Spinal cord (tissue), 10 donors: ENCODE data around the gene CREB3L1. TPM values are rescaled to one million over a fixed set of nuclear protein-coding genes. Genes with fewer than 3 reads are reported as not detected.

Source experiments
- DNase-seq, 6 donors: peaks; one replicate each; pipeline versions ENCODE4 v3.0.0 to v3.0.0-alpha.2; 2013 to 2015; ENCODE audit warnings: low spot score in 6 of 6, low read depth in 4 of 6
- H3K27ac ChIP-seq: one replicate; pipeline ENCODE4 v1.5.1; 2013; ENCODE audit warnings: low read depth, low read length, control low read depth
- H3K27me3 ChIP-seq: one replicate; pipeline ENCODE4 v1.6.1; 2013; ENCODE audit warnings: low read length; ENCODE audit not compliant: control insufficient read depth, insufficient read depth
- H3K36me3 ChIP-seq: one replicate; pipeline ENCODE4 v1.6.1; 2013; ENCODE audit warnings: low read length; ENCODE audit not compliant: control insufficient read depth, insufficient read depth
- H3K4me1 ChIP-seq: one replicate; pipeline ENCODE4 v1.6.1; 2013; ENCODE audit warnings: low read length; ENCODE audit not compliant: control insufficient read depth, insufficient read depth
- H3K4me3 ChIP-seq: one replicate; pipeline ENCODE4 v1.5.1; 2013; ENCODE audit warnings: low read depth, low read length, control low read depth
- H3K9me3 ChIP-seq: one replicate; pipeline ENCODE4 v1.6.1; 2013; ENCODE audit warnings: low read length; ENCODE audit not compliant: control insufficient read depth, insufficient read depth
- WGBS: methylation state at CpG from one replicate; pipeline ENCODE4 v1.1.5; 2013; ENCODE audit warnings: missing lambda C conversion rate; ENCODE audit not compliant: insufficient coverage; 5-methylcytosine and 5-hydroxymethylcytosine counted together
- polyA plus RNA-seq, 2 donors: library from polyadenylated mRNA; unstranded; fragments of 120-200 nt; gene quantifications; one replicate each; pipeline ENCODE4 v1.2.1, GENCODE V29; 2013; ENCODE audit not compliant: insufficient read length in 2 of 2
- total RNA-seq, 2 donors: library from RNA; depleted of rRNA in 1 of 2; stranded (reverse); fragments of 120-200 nt in 1 of 2; fragments of >200 nt in 1 of 2; gene quantifications; one replicate each; pipeline versions ENCODE4 v1.2.3 to v1.2.4, GENCODE V29; 2013 to 2014
- donor health status: healthy.

The CREB3L1 gene
- total and polyA plus RNA-seq, 4 donors, result 12.2 to 21.5 (median 14.0) TPM

DNA sequence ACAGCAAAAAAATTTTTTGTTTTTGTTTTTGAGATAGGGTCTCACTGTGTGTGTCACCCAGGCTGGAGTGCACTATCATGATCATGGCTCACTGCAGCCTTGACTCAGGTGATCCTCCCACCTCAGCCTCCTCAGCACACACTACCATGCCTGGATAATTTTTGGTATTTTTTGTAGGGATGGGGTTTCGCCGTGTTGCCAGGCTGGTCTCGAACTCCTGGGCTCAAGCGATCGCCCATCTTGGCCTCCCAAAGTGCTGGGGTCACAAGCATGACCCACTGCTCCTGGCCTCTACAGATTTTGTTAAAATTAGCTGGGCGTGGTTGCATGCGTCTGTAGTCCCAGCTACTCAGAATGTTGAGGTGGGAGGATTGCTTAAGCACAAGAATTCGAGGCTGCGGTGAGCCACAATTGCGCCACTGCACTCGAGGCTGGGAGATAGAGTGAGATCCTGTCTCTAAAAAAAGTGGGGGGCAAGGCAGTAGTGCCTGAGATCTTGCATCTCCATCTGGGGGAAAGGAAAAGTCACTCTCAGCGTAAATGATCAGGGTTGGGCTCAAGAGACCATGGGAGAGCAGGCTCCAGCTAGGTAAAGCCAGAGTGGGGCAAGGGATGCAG lies 59.2 kb downstream of the CREB3L1 start:
- WGBS, result 96% methylated on average over 10 of the region's 12 CpGs
- Histone ChIP-seq H3K9me3 (no peaks in the 10 kb centered on the region), H3K4me1 (peaks cover 62% of the 10 kb centered on the region), H3K27ac (peak overlapping the region; percentile 34), H3K36me3 (no peaks in the 10 kb centered on the region), H3K27me3 (peaks cover 15% of the 10 kb centered on the region), H3K4me3 (no peak overlapping the region)
- no peak for DNase-seq

- H3K36me3 ChIP-seq, result no peaks in the 10 kb centered on the region
- 90% methylated on average over 11 of the region's 13 CpGs for WGBS
- no peak overlapping the region for H3K4me3 ChIP-seq
- H3K4me1 ChIP-seq, result peaks cover 62% of the 10 kb centered on the region
- no peak overlapping the region for H3K27ac ChIP-seq
- H3K9me3 ChIP-seq, result no peaks in the 10 kb centered on the region
- H3K27me3 ChIP-seq, result peaks cover 6% of the 10 kb centered on the region
- no peak for DNase-seq
Measured at GRCh38 chr11:46337626-46338345, 60.3 kb downstream of the CREB3L1 start.

- H3K4me1 ChIP-seq, result peaks cover 58% of the 10 kb centered on the region
- H3K27me3 ChIP-seq, result peaks cover 2% of the 10 kb centered on the region
- no peak overlapping the region for H3K4me3 ChIP-seq
- no peak for DNase-seq
- no peak overlapping the region for H3K27ac ChIP-seq
- no peaks in the 10 kb centered on the region for H3K36me3 ChIP-seq
- no peaks in the 10 kb centered on the region for H3K9me3 ChIP-seq
- 55% methylated on average over 9 of the region's 9 CpGs for WGBS
Measured at GRCh38 chr11:46338636-46338987, 61.1 kb downstream of the CREB3L1 start.

GRCh38 chr11:46338988-46339666 lies 61.7 kb downstream of the CREB3L1 start:
- WGBS, result 19% methylated on average over 14 of the region's 16 CpGs
- peak in 2 of 6 donors; percentile 75 to 76 for DNase-seq
- Histone ChIP-seq H3K27me3 (no peaks in the 10 kb centered on the region), H3K27ac (peak overlapping the region; percentile 26), H3K36me3 (no peaks in the 10 kb centered on the region), H3K4me3 (no peak overlapping the region), H3K9me3 (no peaks in the 10 kb centered on the region), H3K4me1 (peaks cover 53% of the 10 kb centered on the region)

GRCh38 chr11:46339816-46340215 lies 62.4 kb downstream of the CREB3L1 start:
- Histone ChIP-seq H3K36me3 (no peaks in the 10 kb centered on the region), H3K9me3 (no peaks in the 10 kb centered on the region), H3K4me1 (peaks cover 48% of the 10 kb centered on the region), H3K27ac (no peak overlapping the region), H3K27me3 (no peaks in the 10 kb centered on the region), H3K4me3 (no peak overlapping the region)
- WGBS, result 93% methylated on average over 2 of the region's 2 CpGs
- DNase-seq, result no peak

- H3K36me3 ChIP-seq, result peaks cover 9% of the 10 kb centered on the region
- no peak overlapping the region for H3K4me3 ChIP-seq
- 94% methylated on average over 2 of the region's 3 CpGs for WGBS
- peaks cover 40% of the 10 kb centered on the region for H3K4me1 ChIP-seq
- no peaks in the 10 kb centered on the region for H3K9me3 ChIP-seq
- no peaks in the 10 kb centered on the region for H3K27me3 ChIP-seq
- no peak for DNase-seq
- no peak overlapping the region for H3K27ac ChIP-seq
Measured at GRCh38 chr11:46341454-46341853, 64.0 kb downstream of the CREB3L1 start.

DNA sequence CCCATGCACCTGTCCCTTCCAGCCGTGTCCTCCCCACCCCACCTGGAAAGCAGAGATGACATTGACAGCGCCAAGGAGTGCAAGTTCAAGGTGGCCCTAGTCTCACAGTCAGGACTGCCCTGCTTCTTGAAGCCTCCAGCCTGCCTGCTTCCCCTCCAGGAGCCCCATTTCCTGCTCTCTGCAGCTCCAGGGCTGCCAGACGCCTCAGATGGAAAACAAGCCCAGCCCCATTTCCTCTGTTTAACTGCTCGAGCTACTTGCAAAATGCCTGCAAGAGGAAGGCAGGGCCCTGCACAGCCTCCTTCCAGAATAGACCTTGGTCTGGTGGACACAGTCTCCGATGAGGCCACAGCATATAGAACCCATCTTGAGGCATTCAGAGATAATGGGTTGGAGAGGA lies 64.8 kb downstream of the CREB3L1 start:
- no peak for DNase-seq
- no peak overlapping the region for H3K27ac ChIP-seq
- no peak overlapping the region for H3K4me3 ChIP-seq
- H3K27me3 ChIP-seq, result no peaks in the 10 kb centered on the region
- WGBS, result 56% methylated on average over 4 of the region's 5 CpGs
- H3K9me3 ChIP-seq, result no peaks in the 10 kb centered on the region
- H3K4me1 ChIP-seq, result peaks cover 41% of the 10 kb centered on the region
- H3K36me3 ChIP-seq, result peaks cover 9% of the 10 kb centered on the region

- no peak overlapping the region for H3K4me3 ChIP-seq
- DNase-seq, result no peak
- peaks cover 44% of the 10 kb centered on the region for H3K4me1 ChIP-seq
- H3K36me3 ChIP-seq, result peaks cover 9% of the 10 kb centered on the region
- no peaks in the 10 kb centered on the region for H3K9me3 ChIP-seq
- H3K27ac ChIP-seq, result no peak overlapping the region
- no peaks in the 10 kb centered on the region for H3K27me3 ChIP-seq
- WGBS, result 77% methylated on average over 2 of the region's 3 CpGs
Measured at GRCh38 chr11:46343520-46343919, 66.1 kb downstream of the CREB3L1 start.

- no peak for DNase-seq
- H3K27ac ChIP-seq, result peak overlapping the region; percentile 40
- H3K9me3 ChIP-seq, result no peaks in the 10 kb centered on the region
- 63% methylated on average over 18 of the region's 20 CpGs for WGBS
- H3K36me3 ChIP-seq, result peaks cover 17% of the 10 kb centered on the region
- peak overlapping the region; percentile 21 for H3K4me3 ChIP-seq
- peaks cover 38% of the 10 kb centered on the region for H3K4me1 ChIP-seq
- no peaks in the 10 kb centered on the region for H3K27me3 ChIP-seq
Measured at GRCh38 chr11:46345131-46345597, 67.7 kb downstream of the CREB3L1 start.
